ENCODE measurements around the gene ZDHHC24.
"Not testable (repeated sequence)": the region's sequence is repeated elsewhere in the genome, so short reads cannot be mapped to it uniquely, and the experiment has no call there.

DNA sequence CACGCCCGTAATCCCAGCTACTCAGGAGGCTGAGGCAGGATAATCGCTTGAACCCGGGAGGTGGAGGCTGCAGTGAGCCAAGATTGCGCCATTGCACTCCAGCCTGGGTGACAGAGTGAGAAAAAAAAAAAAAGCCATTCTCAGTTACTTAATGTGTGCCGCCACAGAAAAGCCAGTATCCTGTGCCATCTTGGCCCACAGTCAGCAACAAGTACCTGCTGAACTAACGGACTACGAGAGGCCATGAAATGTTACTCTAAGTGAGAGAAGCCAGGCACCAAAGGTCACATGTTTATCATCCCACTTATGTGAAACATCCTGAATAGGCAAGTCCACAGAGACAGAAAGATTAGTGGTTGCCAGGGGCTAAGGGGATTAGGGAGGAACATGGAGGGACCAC is 5.2 kb downstream of the ZDHHC24 start:
- TF ChIP-seq, protein P1, sequence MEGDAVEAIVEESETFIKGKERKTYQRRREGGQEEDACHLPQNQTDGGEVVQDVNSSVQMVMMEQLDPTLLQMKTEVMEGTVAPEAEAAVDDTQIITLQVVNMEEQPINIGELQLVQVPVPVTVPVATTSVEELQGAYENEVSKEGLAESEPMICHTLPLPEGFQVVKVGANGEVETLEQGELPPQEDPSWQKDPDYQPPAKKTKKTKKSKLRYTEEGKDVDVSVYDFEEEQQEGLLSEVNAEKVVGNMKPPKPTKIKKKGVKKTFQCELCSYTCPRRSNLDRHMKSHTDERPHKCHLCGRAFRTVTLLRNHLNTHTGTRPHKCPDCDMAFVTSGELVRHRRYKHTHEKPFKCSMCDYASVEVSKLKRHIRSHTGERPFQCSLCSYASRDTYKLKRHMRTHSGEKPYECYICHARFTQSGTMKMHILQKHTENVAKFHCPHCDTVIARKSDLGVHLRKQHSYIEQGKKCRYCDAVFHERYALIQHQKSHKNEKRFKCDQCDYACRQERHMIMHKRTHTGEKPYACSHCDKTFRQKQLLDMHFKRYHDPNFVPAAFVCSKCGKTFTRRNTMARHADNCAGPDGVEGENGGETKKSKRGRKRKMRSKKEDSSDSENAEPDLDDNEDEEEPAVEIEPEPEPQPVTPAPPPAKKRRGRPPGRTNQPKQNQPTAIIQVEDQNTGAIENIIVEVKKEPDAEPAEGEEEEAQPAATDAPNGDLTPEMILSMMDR (IDR thresholded peaks at IDR 0.05): not testable (repeated sequence)
- not testable (repeated sequence) for TF ChIP-seq POLR2A (IDR thresholded peaks at IDR 0.05)
